Ishikawa (cell line): ENCODE results near the gene RCOR3.

ENCODE experiments used
- CEBPB ChIP-seq: IDR thresholded peaks from 2 replicates; pipeline ENCODE4 v1.6.1; 2012
- CREB1 ChIP-seq: IDR thresholded peaks from 2 replicates; pipeline ENCODE4 v1.6.1; 2012; ENCODE audit warnings: low read depth
- EGR1 ChIP-seq: IDR thresholded peaks from 2 replicates; pipeline ENCODE4 v1.6.1; 2012
- EP300 ChIP-seq: IDR thresholded peaks from 2 replicates; pipeline ENCODE4 v1.6.1; 2012; ENCODE audit warnings: borderline replicate concordance
- FOXM1 ChIP-seq: IDR thresholded peaks from 2 replicates; pipeline ENCODE4 v1.6.1; 2012; ENCODE audit warnings: low read depth, borderline replicate concordance
- MAX ChIP-seq: IDR thresholded peaks from 2 replicates; pipeline ENCODE4 v1.6.1; 2012
- NFIC ChIP-seq: IDR thresholded peaks from 2 replicates; pipeline ENCODE4 v1.6.1; 2012
- RAD21 ChIP-seq: IDR thresholded peaks from 2 replicates; pipeline ENCODE4 v1.6.1; 2012; ENCODE audit warnings: low read depth
- REST ChIP-seq: IDR thresholded peaks from 2 replicates; pipeline ENCODE4 v1.6.1; 2012; ENCODE audit warnings: low read depth, mild to moderate bottlenecking
- TAF1 ChIP-seq: IDR thresholded peaks from 2 replicates; pipeline ENCODE4 v1.6.1; 2012; ENCODE audit warnings: low read depth, mild to moderate bottlenecking
- TCF12 ChIP-seq: IDR thresholded peaks from 2 replicates; pipeline ENCODE4 v1.6.1; 2012; ENCODE audit warnings: low read depth
- TEAD4 ChIP-seq: IDR thresholded peaks from 2 replicates; pipeline ENCODE4 v1.6.1; 2012
- USF1 ChIP-seq: IDR thresholded peaks from 2 replicates; pipeline ENCODE4 v1.6.1; 2012
- YY1 ChIP-seq: IDR thresholded peaks from 2 replicates; pipeline ENCODE4 v1.6.1; 2012; ENCODE audit warnings: low read depth
- ZBTB7A ChIP-seq: IDR thresholded peaks from 2 replicates; pipeline ENCODE4 v1.6.1; 2012; ENCODE audit warnings: low read depth

The RCOR3 gene

GRCh38 chr1:211339631-211340041, 80.5 kb downstream of the RCOR3 start:
- TF ChIP-seq TEAD4 (no peak), CREB1 (no peak)

- TF ChIP-seq MAX = no peak
- TF ChIP-seq CREB1 = no peak
- no peak for TF ChIP-seq TEAD4
- no peak for TF ChIP-seq NFIC
- TF ChIP-seq USF1 = no peak
- TF ChIP-seq EP300 = no peak
- no peak for TF ChIP-seq ZBTB7A
- no peak for TF ChIP-seq EGR1
- TF ChIP-seq TCF12 = no peak
- no peak for TF ChIP-seq YY1
- TF ChIP-seq CEBPB = no peak
- TF ChIP-seq FOXM1 = no peak
- no peak for TF ChIP-seq RAD21
- TF ChIP-seq REST = no peak
These were observed 81.7 kb downstream of the RCOR3 start for GRCh38 chr1:211340622-211341507.

GRCh38 chr1:211341999-211342398, 82.8 kb downstream of the RCOR3 start:
- TF ChIP-seq NFIC (no peak), FOXM1 (no peak), TEAD4 (no peak), TCF12 (no peak), EP300 (no peak), ZBTB7A (no peak), REST (no peak), TAF1 (no peak), USF1 (no peak), CEBPB (no peak), EGR1 (no peak), RAD21 (no peak), YY1 (no peak)

GRCh38 chr1:211343607-211344006, 84.4 kb downstream of the RCOR3 start:
- TF ChIP-seq TCF12 (no peak), RAD21 (no peak), TEAD4 (no peak), TAF1 (no peak), ZBTB7A (no peak), YY1 (no peak), USF1 (no peak), REST (no peak), EGR1 (no peak), NFIC (no peak), MAX (no peak), CREB1 (no peak)
